ENCODE measurements around the gene TSPAN3. TPM values are rescaled to one million over a fixed set of nuclear protein-coding genes. Genes with fewer than 3 reads are reported as not detected.
A peak's percentile ranks its signal among the peaks of the same experiment; 100 is the strongest.

Gene TSPAN3
- total RNA-seq, 4 donors from 2014 or later, result 92.2 to 165 (median 131) TPM

- TF ChIP-seq POLR2AphosphoS5 (IDR thresholded peaks at IDR 0.05), result no peak
- peak overlapping the region in 3 of 4 donors; percentile 33 to 49 (median 40) for H3K27ac ChIP-seq (replicated peaks in 1 of 4)
- H3K27me3 ChIP-seq, result no peaks in the 10 kb centered on the region
- no peaks in the 10 kb centered on the region for H3K36me3 ChIP-seq
- H3K4me3 ChIP-seq, result no peak overlapping the region
- no peak for DNase-seq (ENCODE audit: extremely low spot score)
- H3K9me3 ChIP-seq, result no peaks in the 10 kb centered on the region
- peaks cover 24 to 74% (median 61%) of the 10 kb centered on the region in 4 donors for H3K4me1 ChIP-seq
- intact Hi-C loops (cut with DNase I), result no loop called here
These were observed 10.4 kb downstream of the TSPAN3 start for GRCh38 chr15:77060546-77060945.

- Histone ChIP-seq H3K27ac (replicated peaks in 1 of 4) (no peak overlapping the region), H3K4me1 (peaks cover 24 to 75% (median 64%) of the 10 kb centered on the region in 4 donors), H3K36me3 (peaks cover 0 to 3% (median 0%) of the 10 kb centered on the region in 4 donors), H3K9me3 (no peaks in the 10 kb centered on the region), H3K4me3 (no peak overlapping the region), H3K27me3 (no peaks in the 10 kb centered on the region)
- TF ChIP-seq POLR2A (IDR thresholded peaks at IDR 0.05; ENCODE audit: low read depth), result no peak
- no peak for TF ChIP-seq POLR2AphosphoS5 (IDR thresholded peaks at IDR 0.05)
- no peak for TF ChIP-seq CTCF (IDR thresholded peaks at IDR 0.05)
- no peak for TF ChIP-seq EP300 (IDR thresholded peaks at IDR 0.05)
- DNase-seq (ENCODE audit: extremely low spot score), result no peak
- 18% methylated on average over 2 of the region's 2 CpGs for WGBS
- intact Hi-C loops (cut with DNase I), result no loop called here
These were observed 11.0 kb downstream of the TSPAN3 start for GRCh38 chr15:77059786-77060361.

- 99% methylated on average over 4 of the region's 4 CpGs for WGBS
- intact Hi-C loops (cut with DNase I), result no loop called here
These were observed 12.4 kb downstream of the TSPAN3 start for GRCh38 chr15:77058468-77058867.

DNA sequence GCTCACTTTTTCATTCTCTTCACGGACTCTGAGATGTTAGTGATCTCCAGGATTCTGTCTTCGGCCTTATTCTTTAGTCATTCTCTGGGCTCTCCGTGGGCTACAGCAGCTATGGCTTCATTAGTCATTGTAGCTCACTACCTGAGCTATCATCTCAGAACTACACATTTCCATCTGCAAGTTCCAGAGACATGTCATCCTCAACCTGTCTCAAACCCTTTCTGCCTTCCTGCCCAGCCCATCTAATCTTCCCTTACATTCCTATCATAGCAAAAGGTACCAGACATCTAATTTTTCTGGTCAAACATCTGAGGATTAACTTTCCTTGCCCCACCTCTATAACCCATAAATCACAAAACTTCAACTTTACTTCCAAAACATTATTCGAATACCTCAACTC is 13.2 kb downstream of the TSPAN3 start:
- Histone ChIP-seq H3K36me3 (peaks cover 0 to 10% (median 2%) of the 10 kb centered on the region in 4 donors), H3K27ac (replicated peaks in 1 of 4) (no peak overlapping the region), H3K27me3 (no peaks in the 10 kb centered on the region), H3K4me3 (no peak overlapping the region), H3K9me3 (no peaks in the 10 kb centered on the region), H3K4me1 (peaks cover 24 to 72% (median 51%) of the 10 kb centered on the region in 4 donors)
- DNase-seq (ENCODE audit: extremely low spot score), result no peak
- intact Hi-C loops (cut with DNase I), result no loop called here
- no peak for TF ChIP-seq POLR2AphosphoS5 (IDR thresholded peaks at IDR 0.05)
- no peak for TF ChIP-seq EP300 (IDR thresholded peaks at IDR 0.05)
- no peak for TF ChIP-seq POLR2A (IDR thresholded peaks at IDR 0.05; ENCODE audit: low read depth)
- TF ChIP-seq CTCF (IDR thresholded peaks at IDR 0.05), result no peak
- WGBS, result 84% methylated on average over 4 of the region's 4 CpGs

More at GRCh38 chr15:77058468-77058867, 12.4 kb downstream of the TSPAN3 start:
- H3K9me3 ChIP-seq, result no peaks in the 10 kb centered on the region
- peaks cover 24 to 72% (median 53%) of the 10 kb centered on the region in 4 donors for H3K4me1 ChIP-seq
- DNase-seq (ENCODE audit: extremely low spot score), result no peak
- H3K4me3 ChIP-seq, result no peak overlapping the region
- H3K36me3 ChIP-seq, result peaks cover 0 to 7% (median 0%) of the 10 kb centered on the region in 4 donors
- H3K27ac ChIP-seq (replicated peaks in 1 of 4), result no peak overlapping the region
- TF ChIP-seq EP300 (IDR thresholded peaks at IDR 0.05) (no peak), POLR2AphosphoS5 (IDR thresholded peaks at IDR 0.05) (no peak), CTCF (IDR thresholded peaks at IDR 0.05) (no peak), POLR2A (IDR thresholded peaks at IDR 0.05; ENCODE audit: low read depth) (no peak)
- no peaks in the 10 kb centered on the region for H3K27me3 ChIP-seq

DNA sequence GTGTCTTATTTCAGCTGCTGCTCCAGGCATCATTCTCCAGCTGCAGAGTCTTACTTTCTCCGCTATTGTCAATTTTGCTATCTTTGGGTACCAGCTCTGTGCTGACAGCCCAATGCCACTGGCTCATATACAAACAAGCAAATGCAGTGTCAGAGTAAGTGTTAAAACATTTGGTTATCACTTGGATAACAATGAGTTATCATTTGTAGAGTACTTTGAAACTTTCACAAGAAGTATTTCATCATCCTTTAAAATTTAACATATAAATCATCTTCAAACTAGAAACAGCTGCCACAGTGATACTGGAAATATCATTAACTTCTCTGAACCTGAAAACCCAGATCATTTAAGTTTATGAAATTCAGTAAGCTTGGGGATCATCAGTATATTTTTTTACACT is 13.8 kb downstream of the TSPAN3 start:
- no peak for TF ChIP-seq POLR2A (IDR thresholded peaks at IDR 0.05; ENCODE audit: low read depth)
- TF ChIP-seq EP300 (IDR thresholded peaks at IDR 0.05), result no peak
- TF ChIP-seq POLR2AphosphoS5 (IDR thresholded peaks at IDR 0.05), result no peak
- no peak for TF ChIP-seq CTCF (IDR thresholded peaks at IDR 0.05)
- Histone ChIP-seq H3K27ac (replicated peaks in 1 of 4) (no peak overlapping the region), H3K36me3 (peaks cover 3 to 17% (median 8%) of the 10 kb centered on the region in 4 donors), H3K27me3 (no peaks in the 10 kb centered on the region), H3K4me1 (peaks cover 24 to 67% (median 48%) of the 10 kb centered on the region in 4 donors), H3K4me3 (no peak overlapping the region), H3K9me3 (no peaks in the 10 kb centered on the region)
- DNase-seq (ENCODE audit: extremely low spot score), result no peak
- intact Hi-C loops (cut with DNase I), result no loop called here
- 100% methylated on average over 1 of the region's 1 CpG for WGBS

Measured in esophagus muscularis mucosa (tissue), 4 donors.